ENCODE data around the gene GMDS. TPM values are rescaled to one million over a fixed set of nuclear protein-coding genes. Genes with fewer than 3 reads are reported as not detected.
"Not testable (repeated sequence)": the region's sequence is repeated elsewhere in the genome, so short reads cannot be mapped to it uniquely, and the experiment has no call there.

Gene GMDS
- total and polyA plus RNA-seq, 2 of the 4 experiments (the other 2 are of a cell fraction), result 7.3 to 21.9 TPM

GRCh38 chr6:1668456-1668855 is 576.9 kb downstream of the GMDS start:
- H2AK5ac ChIP-seq (ENCODE audit: low read depth, low read length); H3K23ac ChIP-seq (ENCODE audit: low read depth, low read length); BruUV-seq (replicated peaks); H3K4me2 ChIP-seq (ENCODE audit: low read depth, low read length); H2BK15ac ChIP-seq (ENCODE audit: low read depth, low read length); DNase-seq; H4K5ac ChIP-seq (ENCODE audit: low read depth, low read length); H3K56ac ChIP-seq (ENCODE audit: extremely low read depth, insufficient read depth, low read length); H3K4ac ChIP-seq (ENCODE audit: low read depth, low read length); H3K14ac ChIP-seq (replicated peaks; ENCODE audit: low read depth, low read length); H4K20me1 ChIP-seq (ENCODE audit: insufficient read depth, low read length); in situ Hi-C loops (cut with MboI; ENCODE audit: low sequenced_read_pairs); CTCF ChIA-PET; H3K4me3 ChIP-seq (ENCODE audit: insufficient read depth, low read depth, low read length); H3K9me1 ChIP-seq (ENCODE audit: insufficient read depth, low read length); H3K36me3 ChIP-seq (ENCODE audit: control insufficient read depth, insufficient read depth, low read length); H4K8ac ChIP-seq (ENCODE audit: low read depth in 2 of 2, low read length in 2 of 2); H3K9me3 ChIP-seq (ENCODE audit: control insufficient read depth, insufficient read depth, low read length); H3K27ac ChIP-seq (ENCODE audit: insufficient read depth, low read length); dilution Hi-C loops (cut with HindIII; ENCODE audit: low sequenced_read_pairs, unreplicated experiment); H3K9ac ChIP-seq (ENCODE audit: low read depth, low read length); H3K27me3 ChIP-seq (ENCODE audit: control insufficient read depth, insufficient read depth, low read length); POLR2A ChIA-PET (ENCODE audit: unreplicated experiment); H4K91ac ChIP-seq (ENCODE audit: insufficient read depth, low read depth, low read length); H2BK20ac ChIP-seq (ENCODE audit: low read depth, low read length); ATAC-seq (ENCODE audit: low read depth); H2AK9ac ChIP-seq (replicated peaks; ENCODE audit: low read depth, low read length, poor library complexity); H3K18ac ChIP-seq (ENCODE audit: low read depth, low read length); H3K79me1 ChIP-seq (ENCODE audit: low read depth in 1 of 2, low read length in 2 of 2); H2BK120ac ChIP-seq (ENCODE audit: low read depth, low read length); H2BK5ac ChIP-seq (ENCODE audit: low read depth, low read length, poor library complexity, severe bottlenecking); H2AFZ ChIP-seq (replicated peaks; ENCODE audit: low read length, poor library complexity): not testable (repeated sequence)
- WGBS, 2 experiments (ENCODE audit: extremely low coverage in 2 of 2, insufficient read length in 1 of 2), result 100% methylated on average over 1 of the region's 5 CpGs; no CpG with 5 or more reads in 1 of the 2 experiments
- H3K4me1 ChIP-seq (ENCODE audit: control insufficient read depth, insufficient read depth, low read length), result peaks cover 25% of the 10 kb centered on the region
- intact Hi-C loops (cut with micrococcal nuclease), result loop anchor here (5.0 kb wide), 1 partner anchor 36 kb away; no protein-coding TSS in a partner anchor
